ENCODE measurements around the gene UNC5B.

UNC5B gene

GRCh38 chr10:71254834-71255549 lies 42.6 kb downstream of the UNC5B start:
- Mint-ChIP-seq H3K27me3 (peaks cover 19% of the 10 kb centered on the region), H3K27ac (no peak overlapping the region), H3K9me3 (no peaks in the 10 kb centered on the region), H3K36me3 (no peaks in the 10 kb centered on the region), H3K4me1 (peaks cover 5% of the 10 kb centered on the region), H3K4me3 (no peak overlapping the region)
- DNase-seq (ENCODE audit: low spot score in 2 of 2) (no peak), ATAC-seq (ENCODE audit: low read depth) (no peak)

- ATAC-seq (ENCODE audit: low read depth) (no peak), DNase-seq (ENCODE audit: low spot score in 2 of 2) (no peak)
- Mint-ChIP-seq H3K27ac (no peak overlapping the region), H3K9me3 (no peaks in the 10 kb centered on the region), H3K4me3 (no peak overlapping the region), H3K36me3 (no peaks in the 10 kb centered on the region), H3K4me1 (peaks cover 5% of the 10 kb centered on the region), H3K27me3 (peaks cover 19% of the 10 kb centered on the region)
Measured at GRCh38 chr10:71255550-71255807, 43.1 kb downstream of the UNC5B start.

- Mint-ChIP-seq H3K27ac (no peak overlapping the region), H3K4me3 (no peak overlapping the region), H3K36me3 (no peaks in the 10 kb centered on the region), H3K27me3 (peaks cover 19% of the 10 kb centered on the region), H3K9me3 (no peaks in the 10 kb centered on the region), H3K4me1 (peaks cover 5% of the 10 kb centered on the region)
- DNase-seq (ENCODE audit: low spot score in 2 of 2) (no peak), ATAC-seq (ENCODE audit: low read depth) (no peak)
Measured at GRCh38 chr10:71255808-71256660, 43.7 kb downstream of the UNC5B start.

GRCh38 chr10:71256661-71257318 lies 44.4 kb downstream of the UNC5B start:
- peaks cover 5% of the 10 kb centered on the region for H3K4me1 Mint-ChIP-seq
- H3K36me3 Mint-ChIP-seq = no peaks in the 10 kb centered on the region
- DNase-seq (ENCODE audit: low spot score in 2 of 2) (no peak), ATAC-seq (ENCODE audit: low read depth) (no peak)
- no peak overlapping the region for H3K4me3 Mint-ChIP-seq
- no peaks in the 10 kb centered on the region for H3K9me3 Mint-ChIP-seq
- no peak overlapping the region for H3K27ac Mint-ChIP-seq
- H3K27me3 Mint-ChIP-seq = peaks cover 19% of the 10 kb centered on the region

DNA sequence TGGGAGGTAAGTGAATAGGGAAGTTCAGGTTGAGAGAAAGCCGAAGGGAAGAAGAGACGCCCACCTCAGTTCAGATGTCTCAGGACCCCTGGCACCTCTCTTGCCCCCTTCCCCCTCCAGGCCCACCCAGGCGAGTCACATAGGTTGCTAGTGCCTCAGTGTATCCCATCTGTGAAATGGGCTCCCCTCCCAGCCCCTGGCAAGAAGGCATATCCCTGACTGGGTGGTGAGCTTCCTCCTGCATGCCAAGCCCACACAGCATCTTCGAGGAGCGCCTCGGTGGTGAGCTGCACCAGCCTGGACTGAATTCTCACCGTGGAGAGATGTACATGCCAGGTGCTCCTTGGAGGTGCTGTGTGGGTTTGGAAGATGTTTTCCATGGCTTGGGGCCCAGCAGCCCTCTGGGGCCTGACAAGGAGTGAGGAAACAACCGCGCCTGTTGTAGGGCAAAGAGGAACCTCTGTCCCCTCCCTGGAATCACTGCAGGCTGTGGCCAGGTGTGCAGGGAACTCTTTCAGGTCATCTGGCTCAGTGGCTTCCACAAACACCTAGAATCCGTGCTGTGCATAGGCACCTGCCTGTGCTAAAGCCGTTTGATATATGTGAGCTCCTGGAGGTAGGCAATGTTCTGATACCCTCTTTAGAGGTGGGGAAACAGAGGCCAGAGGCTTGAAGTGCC lies 45.1 kb downstream of the UNC5B start:
- peaks cover 5% of the 10 kb centered on the region for H3K4me1 Mint-ChIP-seq
- ATAC-seq (ENCODE audit: low read depth) = no peak
- H3K9me3 Mint-ChIP-seq = no peaks in the 10 kb centered on the region
- no peak overlapping the region for H3K4me3 Mint-ChIP-seq
- DNase-seq (ENCODE audit: low spot score in 2 of 2) = no peak
- no peak overlapping the region for H3K27ac Mint-ChIP-seq
- H3K27me3 Mint-ChIP-seq = peaks cover 19% of the 10 kb centered on the region
- H3K36me3 Mint-ChIP-seq = no peaks in the 10 kb centered on the region

DNA sequence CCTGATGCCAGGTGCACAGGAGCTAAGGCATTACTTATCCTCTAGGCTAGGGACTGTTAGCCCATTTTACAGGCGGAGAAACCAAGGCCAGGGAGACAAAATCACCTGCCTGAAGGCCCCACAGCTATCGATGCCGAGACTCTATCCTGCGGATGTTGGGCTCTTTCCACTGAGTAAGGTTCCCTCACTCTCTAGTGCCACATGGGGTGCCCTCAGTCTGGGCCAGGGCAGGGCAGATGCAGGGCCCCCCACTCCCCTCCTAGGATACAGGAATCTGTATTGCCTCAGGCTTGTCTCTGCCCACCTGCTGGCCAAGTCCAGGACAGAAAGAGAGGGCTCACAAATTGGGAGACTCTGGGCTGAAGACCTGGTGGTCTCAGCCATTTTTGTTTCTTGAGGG lies 45.7 kb downstream of the UNC5B start:
- Mint-ChIP-seq H3K4me1 (peaks cover 5% of the 10 kb centered on the region), H3K9me3 (no peaks in the 10 kb centered on the region), H3K4me3 (no peak overlapping the region), H3K27me3 (peaks cover 19% of the 10 kb centered on the region), H3K36me3 (no peaks in the 10 kb centered on the region), H3K27ac (no peak overlapping the region)
- DNase-seq (ENCODE audit: low spot score in 2 of 2) (no peak), ATAC-seq (ENCODE audit: low read depth) (no peak)

GRCh38 chr10:71258446-71259145 lies 46.2 kb downstream of the UNC5B start:
- Mint-ChIP-seq H3K27ac (no peak overlapping the region), H3K36me3 (no peaks in the 10 kb centered on the region), H3K4me1 (peaks cover 5% of the 10 kb centered on the region), H3K27me3 (peaks cover 19% of the 10 kb centered on the region), H3K9me3 (no peaks in the 10 kb centered on the region), H3K4me3 (no peak overlapping the region)
- no peak for ATAC-seq (ENCODE audit: low read depth)
- DNase-seq (ENCODE audit: low spot score in 2 of 2) = no peak

DNA sequence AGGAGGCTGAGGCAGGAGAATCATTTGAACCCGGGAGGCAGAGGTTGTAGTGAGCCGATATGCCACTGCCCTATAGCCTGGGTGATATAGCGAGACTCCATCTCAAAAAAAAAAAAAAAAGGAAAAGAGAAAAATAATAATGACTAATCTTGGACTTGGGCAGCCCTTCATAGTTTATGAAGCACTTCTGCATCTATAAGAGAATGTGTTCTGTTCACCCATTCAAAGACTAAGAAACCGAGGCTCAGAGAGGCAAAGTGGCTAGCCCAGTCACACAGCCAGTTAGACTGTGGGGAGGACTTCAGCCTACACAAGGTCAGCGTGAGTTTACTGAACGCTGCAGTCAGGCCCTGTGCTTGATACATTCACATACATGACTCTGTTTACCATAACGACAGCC lies 46.9 kb downstream of the UNC5B start:
- H3K27me3 Mint-ChIP-seq = peaks cover 19% of the 10 kb centered on the region
- no peak overlapping the region for H3K4me3 Mint-ChIP-seq
- H3K4me1 Mint-ChIP-seq = peaks cover 5% of the 10 kb centered on the region
- no peak for DNase-seq (ENCODE audit: low spot score in 2 of 2)
- H3K27ac Mint-ChIP-seq = no peak overlapping the region
- no peaks in the 10 kb centered on the region for H3K36me3 Mint-ChIP-seq
- no peak for ATAC-seq (ENCODE audit: low read depth)
- H3K9me3 Mint-ChIP-seq = no peaks in the 10 kb centered on the region

- no peak for DNase-seq (ENCODE audit: low spot score in 2 of 2)
- ATAC-seq (ENCODE audit: low read depth) = no peak
- Mint-ChIP-seq H3K27ac (no peak overlapping the region), H3K27me3 (peaks cover 16% of the 10 kb centered on the region), H3K36me3 (no peaks in the 10 kb centered on the region), H3K9me3 (no peaks in the 10 kb centered on the region), H3K4me3 (no peak overlapping the region), H3K4me1 (peaks cover 5% of the 10 kb centered on the region)
Measured at GRCh38 chr10:71259815-71260501, 47.6 kb downstream of the UNC5B start.

GRCh38 chr10:71260622-71261325 lies 48.4 kb downstream of the UNC5B start:
- peaks cover 5% of the 10 kb centered on the region for H3K4me1 Mint-ChIP-seq
- no peaks in the 10 kb centered on the region for H3K36me3 Mint-ChIP-seq
- ATAC-seq (ENCODE audit: low read depth) = no peak
- no peak for DNase-seq (ENCODE audit: low spot score in 2 of 2)
- H3K27ac Mint-ChIP-seq = no peak overlapping the region
- no peaks in the 10 kb centered on the region for H3K9me3 Mint-ChIP-seq
- no peak overlapping the region for H3K4me3 Mint-ChIP-seq
- H3K27me3 Mint-ChIP-seq = peaks cover 16% of the 10 kb centered on the region

- H3K4me3 Mint-ChIP-seq = no peak overlapping the region
- no peak overlapping the region for H3K27ac Mint-ChIP-seq
Measured at GRCh38 chr10:71262027-71262426, 49.7 kb downstream of the UNC5B start.

GRCh38 chr10:71262817-71263216 lies 50.4 kb downstream of the UNC5B start:
- H3K4me3 Mint-ChIP-seq = no peak overlapping the region
- H3K27me3 Mint-ChIP-seq = peaks cover 7% of the 10 kb centered on the region
- no peaks in the 10 kb centered on the region for H3K4me1 Mint-ChIP-seq
- no peaks in the 10 kb centered on the region for H3K9me3 Mint-ChIP-seq
- no peak for ATAC-seq (ENCODE audit: low read depth)
- no peak overlapping the region for H3K27ac Mint-ChIP-seq
- H3K36me3 Mint-ChIP-seq = no peaks in the 10 kb centered on the region
- no peak for DNase-seq (ENCODE audit: low spot score in 2 of 2)

More at GRCh38 chr10:71262027-71262426, 49.7 kb downstream of the UNC5B start:
- ATAC-seq (ENCODE audit: low read depth) (no peak), DNase-seq (ENCODE audit: low spot score in 2 of 2) (no peak)
- Mint-ChIP-seq H3K4me1 (peaks cover 3% of the 10 kb centered on the region), H3K36me3 (no peaks in the 10 kb centered on the region), H3K9me3 (no peaks in the 10 kb centered on the region), H3K27me3 (peaks cover 11% of the 10 kb centered on the region)

- Mint-ChIP-seq H3K4me1 (no peaks in the 10 kb centered on the region), H3K27me3 (peaks cover 8% of the 10 kb centered on the region), H3K36me3 (no peaks in the 10 kb centered on the region), H3K27ac (no peak overlapping the region), H3K9me3 (no peaks in the 10 kb centered on the region), H3K4me3 (no peak overlapping the region)
- ATAC-seq (ENCODE audit: low read depth) (no peak), DNase-seq (ENCODE audit: low spot score in 2 of 2) (no peak)
Measured at GRCh38 chr10:71263376-71263775, 51.0 kb downstream of the UNC5B start.
